ENCODE data around the gene COL23A1. TPM values are rescaled to one million over a fixed set of nuclear protein-coding genes. Genes with fewer than 3 reads are reported as not detected.

COL23A1 gene
- total RNA-seq, 4 donors from 2014 or later: 0.93 to 4.6 (median 2.4) TPM

DNA sequence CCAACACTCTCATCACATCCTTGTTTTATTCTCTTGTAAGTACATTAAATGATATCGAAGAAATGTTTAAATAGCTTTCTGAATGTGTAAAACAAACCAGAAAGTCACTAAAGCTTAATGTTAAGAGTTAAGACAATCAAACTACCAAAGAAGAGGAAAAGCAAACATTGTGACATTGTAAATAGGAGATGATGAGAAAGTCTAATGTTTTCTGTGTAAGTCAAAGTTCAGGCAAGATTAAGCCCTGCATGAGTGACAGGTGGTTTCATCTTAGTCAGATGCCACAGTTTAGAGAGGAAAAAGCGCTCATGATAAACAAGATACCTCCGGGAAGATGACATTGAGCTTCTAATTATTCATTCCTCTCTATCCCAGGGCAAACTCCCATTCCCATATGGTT lies 306.7 kb downstream of the COL23A1 start:
- Histone ChIP-seq H3K4me3 (no peak overlapping the region), H3K27ac (no peak overlapping the region), H3K27me3 (peaks cover 11% of the 10 kb centered on the region), H3K36me3 (no peaks in the 10 kb centered on the region), H3K9me3 (peaks cover 0 to 8% (median 2%) of the 10 kb centered on the region in 3 donors), H3K4me1 (peaks cover 0 to 10% (median 3%) of the 10 kb centered on the region in 3 donors)
- no peak for ATAC-seq
- 65 to 87% methylated on average over 3 of the region's 3 CpGs for WGBS, 2 donors (ENCODE audit: low coverage in 1 of 2)
- TF ChIP-seq POLR2AphosphoS5 (IDR thresholded peaks at IDR 0.05) (no peak), POLR2A (IDR thresholded peaks at IDR 0.05) (no peak), EP300 (IDR thresholded peaks at IDR 0.05) (no peak), CTCF (IDR thresholded peaks at IDR 0.05) (no peak)

DNA sequence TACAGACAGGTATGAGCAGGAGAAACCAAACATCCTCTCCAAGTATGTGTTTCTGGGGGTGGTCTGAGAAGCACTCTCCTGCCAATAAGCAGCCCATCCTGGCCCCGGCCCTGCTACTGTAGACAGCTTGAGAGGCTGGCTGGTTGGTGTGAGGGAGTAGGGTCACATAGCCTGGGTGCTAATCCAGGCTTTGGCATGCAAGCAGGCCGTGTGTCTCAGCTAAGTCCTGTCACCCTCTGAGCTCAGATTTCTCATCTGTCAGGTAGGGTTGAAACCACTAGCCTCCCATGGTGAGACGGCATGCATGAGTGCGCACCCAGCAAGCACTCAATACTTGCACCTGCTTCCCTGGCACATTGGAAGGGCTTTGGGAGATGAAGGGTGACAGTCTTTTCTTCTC lies 307.8 kb downstream of the COL23A1 start:
- Histone ChIP-seq H3K4me1 (peaks cover 0 to 10% (median 3%) of the 10 kb centered on the region in 3 donors), H3K27me3 (peaks cover 19% of the 10 kb centered on the region), H3K9me3 (peaks cover 0 to 8% (median 2%) of the 10 kb centered on the region in 3 donors), H3K36me3 (no peaks in the 10 kb centered on the region), H3K4me3 (no peak overlapping the region), H3K27ac (no peak overlapping the region)
- WGBS, 2 donors (ENCODE audit: low coverage in 1 of 2): 90 to 93% methylated on average over 2 to 3 of the region's 4 CpGs
- TF ChIP-seq CTCF (IDR thresholded peaks at IDR 0.05) (no peak), POLR2A (IDR thresholded peaks at IDR 0.05) (no peak), EP300 (IDR thresholded peaks at IDR 0.05) (no peak), POLR2AphosphoS5 (IDR thresholded peaks at IDR 0.05) (no peak)
- ATAC-seq: no peak

DNA sequence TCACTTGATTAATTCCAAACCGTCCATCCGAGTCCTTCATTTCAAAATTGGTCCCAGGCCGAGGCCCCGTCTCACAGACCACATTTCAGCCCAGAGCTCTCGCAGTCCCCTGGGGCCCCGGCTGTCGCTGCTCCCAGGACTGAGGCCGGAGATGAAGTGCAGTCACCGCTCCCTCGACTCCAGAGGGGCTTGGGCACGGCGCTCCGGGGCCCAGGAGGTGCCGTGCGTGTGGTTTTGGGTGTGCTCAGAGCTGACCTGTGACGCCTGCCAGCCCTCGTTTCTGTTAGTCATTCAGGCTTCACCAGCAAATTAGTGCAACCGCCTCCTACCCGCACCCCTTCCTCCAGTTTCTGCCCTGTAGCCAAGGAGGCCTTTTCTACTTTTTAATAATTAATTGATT lies 308.9 kb downstream of the COL23A1 start:
- Histone ChIP-seq H3K27ac (no peak overlapping the region), H3K4me3 (no peak overlapping the region), H3K9me3 (peaks cover 0 to 8% (median 2%) of the 10 kb centered on the region in 3 donors), H3K27me3 (peaks cover 27% of the 10 kb centered on the region), H3K4me1 (peaks cover 0 to 10% (median 3%) of the 10 kb centered on the region in 3 donors), H3K36me3 (no peaks in the 10 kb centered on the region)
- ATAC-seq: no peak
- TF ChIP-seq POLR2AphosphoS5 (IDR thresholded peaks at IDR 0.05) (no peak), EP300 (IDR thresholded peaks at IDR 0.05) (no peak), CTCF (IDR thresholded peaks at IDR 0.05) (no peak)
- 79 to 100% methylated on average over 2 to 10 of the region's 19 CpGs for WGBS, 2 donors (ENCODE audit: low coverage in 1 of 2)

DNA sequence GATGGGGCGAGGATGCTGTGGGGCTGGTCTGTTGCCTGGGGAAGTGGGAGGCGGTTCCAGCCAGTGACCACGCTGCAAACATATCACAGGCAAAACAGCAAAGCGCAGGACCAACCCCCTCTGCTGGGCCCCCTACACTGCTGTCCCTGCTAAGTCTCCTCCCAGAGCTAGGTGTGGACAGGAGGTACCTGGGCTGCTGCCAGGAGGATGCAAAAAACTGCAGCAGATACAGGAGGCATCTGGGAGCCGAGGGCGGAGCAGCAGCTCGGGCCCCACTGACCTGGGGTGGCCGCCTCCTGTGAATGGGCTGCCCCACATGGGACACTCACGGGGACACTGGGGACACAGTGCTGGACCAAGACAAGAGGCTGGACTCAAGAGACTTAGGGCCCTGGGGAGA lies 309.6 kb downstream of the COL23A1 start:
- no peak for ATAC-seq
- TF ChIP-seq POLR2AphosphoS5 (IDR thresholded peaks at IDR 0.05) (no peak), CTCF (IDR thresholded peaks at IDR 0.05) (no peak), POLR2A (IDR thresholded peaks at IDR 0.05) (no peak), EP300 (IDR thresholded peaks at IDR 0.05) (no peak)
- Histone ChIP-seq H3K4me1 (peaks cover 0 to 10% (median 3%) of the 10 kb centered on the region in 3 donors), H3K9me3 (peaks cover 0 to 14% (median 2%) of the 10 kb centered on the region in 3 donors), H3K36me3 (no peaks in the 10 kb centered on the region), H3K27me3 (peaks cover 32% of the 10 kb centered on the region), H3K4me3 (no peak overlapping the region), H3K27ac (no peak overlapping the region)
- 100% methylated on average over 3 of the region's 9 CpGs; no CpG with 5 or more reads in 1 of the 2 donors for WGBS, 2 donors (ENCODE audit: low coverage in 1 of 2)

DNA sequence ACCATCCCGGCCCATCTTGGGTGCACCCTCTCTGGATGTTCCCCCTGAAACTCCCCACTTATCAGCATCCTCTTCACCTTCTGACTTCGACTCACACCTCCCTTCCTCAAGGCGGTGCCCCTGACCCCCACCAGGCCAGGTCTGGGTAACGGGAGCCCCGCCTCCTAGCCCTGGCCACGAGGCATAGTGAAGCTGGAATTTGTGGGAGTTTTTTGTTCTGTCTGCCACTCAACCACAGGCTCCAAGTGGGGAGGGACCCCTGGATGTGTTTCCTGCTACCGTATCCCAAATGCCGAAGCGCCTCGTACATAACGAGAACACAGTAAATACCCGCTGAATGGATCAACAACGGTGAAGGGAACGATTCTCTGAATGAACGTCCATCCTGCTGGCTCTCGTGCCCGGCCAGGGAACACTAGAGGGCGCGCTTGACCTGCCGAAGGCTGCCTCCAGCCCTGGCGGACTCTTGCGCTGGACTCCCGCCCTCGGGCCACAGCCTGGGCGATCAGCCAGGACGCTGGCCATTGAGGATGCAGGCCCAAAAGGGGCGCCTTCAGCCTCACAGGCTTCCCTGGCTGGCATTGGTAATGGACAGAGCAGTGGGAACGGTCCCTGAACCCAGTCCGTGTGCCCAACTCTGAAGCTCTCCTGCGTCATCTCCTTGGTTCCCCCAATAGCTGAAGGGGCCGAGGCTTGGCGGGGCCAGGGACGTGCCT lies 310.3 kb downstream of the COL23A1 start:
- Histone ChIP-seq H3K36me3 (no peaks in the 10 kb centered on the region), H3K9me3 (peaks cover 0 to 15% (median 2%) of the 10 kb centered on the region in 3 donors), H3K4me1 (peaks cover 0 to 10% (median 3%) of the 10 kb centered on the region in 3 donors), H3K27me3 (peaks cover 35% of the 10 kb centered on the region), H3K27ac (no peak overlapping the region), H3K4me3 (no peak overlapping the region)
- WGBS, 2 donors (ENCODE audit: low coverage in 1 of 2): 33% methylated on average over 3 of the region's 33 CpGs; no CpG with 5 or more reads in 1 of the 2 donors
- peak; percentile 88 for ATAC-seq
- TF ChIP-seq EP300 (IDR thresholded peaks at IDR 0.05) (no peak), CTCF (IDR thresholded peaks at IDR 0.05) (peak in 3 of 4 experiments; percentile 86 to 92 (median 91)), POLR2A (IDR thresholded peaks at IDR 0.05) (no peak), POLR2AphosphoS5 (IDR thresholded peaks at IDR 0.05) (peak; percentile 69)

Data from gastroesophageal sphincter (tissue), 4 donors.